Caki2 (cell line): ENCODE data around the gene APAF1. TPM values are rescaled to one million over a fixed set of nuclear protein-coding genes. Genes with fewer than 3 reads are reported as not detected.

Experiments used
- DNase-seq: peaks from one replicate; pipeline ENCODE4 v3.0.0-alpha.2; 2015; ENCODE audit warnings: low read depth
- in situ Hi-C: cut with HindIII; loops from 2 replicates; pipeline ENCODE4 v1.10.0; 2016; ENCODE audit warnings: low sequenced_read_pairs, low pct_unique_long_range_greater_than_20kb, mixed read lengths
- total RNA-seq: library from RNA; depleted of rRNA; stranded (reverse); fragments of >200 nt; shearing (Covaris generic); gene quantifications from 2 replicates; pipeline ENCODE4 v1.2.3, GENCODE V29; 2014; ENCODE audit warnings: low replicate concordance

Gene APAF1
- total RNA-seq, 1 experiment from 2014 or later = 15.2 TPM

GRCh38 chr12:98656289-98657101 lies 11.4 kb downstream of the APAF1 start:
- in situ Hi-C loops = no loop called here
- DNase-seq = no peak

DNA sequence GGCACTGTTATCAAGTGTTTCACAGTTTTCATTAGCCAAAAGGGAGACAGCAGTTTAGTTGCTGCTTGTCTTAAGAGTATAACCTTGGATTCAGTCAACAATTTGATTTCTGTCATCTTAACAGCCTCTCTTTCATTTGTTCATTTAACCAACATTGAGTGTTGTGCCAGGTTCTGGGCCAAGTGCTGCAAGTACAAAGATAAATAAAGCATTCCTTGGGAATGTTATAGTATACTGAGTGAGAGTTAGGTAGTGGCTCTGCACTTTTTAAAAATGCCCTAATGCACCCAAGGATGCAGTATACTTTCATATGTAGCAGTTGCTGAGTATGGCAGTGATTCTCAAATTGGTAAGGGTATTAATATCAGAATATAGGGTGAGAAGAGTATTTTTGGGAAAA lies 15.4 kb downstream of the APAF1 start:
- no peak for DNase-seq
- in situ Hi-C loops = no loop called here

GRCh38 chr12:98669751-98670150 lies 24.7 kb downstream of the APAF1 start:
- DNase-seq = no peak
- in situ Hi-C loops = no loop called here

- in situ Hi-C loops = no loop called here
- DNase-seq = no peak
Observed at GRCh38 chr12:98671459-98671858, 26.4 kb downstream of the APAF1 start.

GRCh38 chr12:98674841-98675240 lies 29.8 kb downstream of the APAF1 start:
- in situ Hi-C loops = no loop called here

GRCh38 chr12:98678236-98678945 lies 33.3 kb downstream of the APAF1 start:
- DNase-seq = no peak
- in situ Hi-C loops = no loop called here

More at GRCh38 chr12:98674841-98675240, 29.8 kb downstream of the APAF1 start:
- DNase-seq = no peak

DNA sequence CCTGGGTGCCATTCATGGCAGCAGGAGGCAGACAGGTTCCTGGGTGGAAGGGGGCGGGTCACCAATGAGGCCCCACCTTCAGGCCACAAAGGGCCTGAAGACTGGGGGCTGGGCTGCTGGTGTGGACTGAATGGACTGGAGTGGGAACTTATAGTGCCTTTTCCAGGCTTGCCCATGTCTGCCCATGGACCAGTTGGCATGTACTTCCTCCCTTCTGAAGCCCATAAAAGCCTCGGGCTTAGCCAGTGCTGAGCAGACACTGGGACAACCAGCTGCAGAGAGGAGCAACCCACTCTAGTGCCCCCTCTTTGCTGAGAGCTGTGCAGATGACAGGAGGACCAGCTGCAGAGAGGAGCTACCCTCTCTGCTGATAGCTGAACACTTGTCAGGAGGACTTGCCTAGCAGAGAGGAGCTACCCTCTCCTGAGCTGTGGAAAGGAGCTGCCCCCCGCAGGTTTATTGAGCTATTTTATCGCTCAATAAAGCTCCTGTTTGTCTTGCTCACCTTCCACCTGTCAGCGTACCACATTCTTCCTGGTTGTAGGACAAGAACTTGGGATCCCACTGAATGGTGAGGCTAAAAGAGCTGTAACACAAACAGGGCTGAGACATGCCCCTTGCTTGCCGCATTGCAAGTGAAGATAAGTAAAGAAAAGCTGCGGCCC lies 34.0 kb downstream of the APAF1 start:
- in situ Hi-C loops = no loop called here
- no peak for DNase-seq

GRCh38 chr12:98679611-98680005 lies 34.5 kb downstream of the APAF1 start:
- in situ Hi-C loops = no loop called here
- DNase-seq = no peak

DNA sequence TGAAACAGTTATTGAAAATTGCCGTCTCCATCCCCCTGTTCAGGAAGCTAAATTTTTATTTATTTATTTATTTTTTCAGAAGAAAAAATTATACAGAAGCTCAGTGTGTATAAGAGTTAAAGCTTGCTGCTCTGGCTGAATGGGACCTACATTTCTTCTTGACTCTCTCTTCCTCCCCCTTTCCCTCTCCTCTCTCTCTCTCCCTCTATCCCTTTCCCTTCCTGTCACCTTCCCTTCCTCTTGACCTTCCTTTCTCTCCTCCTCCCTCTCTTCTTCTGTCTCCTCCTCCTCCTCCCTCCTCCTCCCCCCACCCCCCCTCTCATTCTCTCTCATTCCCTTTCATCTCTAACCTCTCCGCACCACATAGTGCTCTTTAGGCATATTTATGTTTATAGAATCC lies 39.1 kb downstream of the APAF1 start:
- in situ Hi-C loops = no loop called here
- DNase-seq = no peak

GRCh38 chr12:98686603-98687002 lies 41.5 kb downstream of the APAF1 start:
- in situ Hi-C loops = no loop called here
- DNase-seq = no peak

DNA sequence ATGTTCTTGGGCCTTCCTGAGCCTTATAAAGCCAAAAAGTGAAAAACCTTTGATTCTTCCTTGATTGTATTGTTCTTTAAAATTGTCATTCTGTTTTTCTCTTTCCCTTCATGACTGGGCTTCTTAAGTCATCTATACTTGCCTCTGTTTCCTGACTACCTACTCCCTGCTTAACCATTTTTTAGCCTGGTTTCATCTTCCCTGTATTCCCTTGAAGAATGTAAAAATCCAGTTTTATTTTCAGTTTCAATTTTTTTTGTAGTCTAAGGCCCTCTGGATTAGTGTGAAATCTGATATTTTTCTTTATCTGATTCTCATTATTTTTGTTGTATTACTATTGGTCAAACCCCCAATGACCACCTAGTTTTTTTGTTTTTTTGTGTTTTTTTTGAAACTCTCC lies 46.3 kb downstream of the APAF1 start:
- in situ Hi-C loops = no loop called here
- no peak for DNase-seq

GRCh38 chr12:98696036-98696646 lies 51.1 kb downstream of the APAF1 start:
- no peak for DNase-seq
- in situ Hi-C loops = no loop called here

GRCh38 chr12:98697209-98697608 lies 52.1 kb downstream of the APAF1 start:
- no peak for DNase-seq
- in situ Hi-C loops = no loop called here

- DNase-seq = no peak
- in situ Hi-C loops = no loop called here
Observed at GRCh38 chr12:98698603-98699463, 53.7 kb downstream of the APAF1 start.

DNA sequence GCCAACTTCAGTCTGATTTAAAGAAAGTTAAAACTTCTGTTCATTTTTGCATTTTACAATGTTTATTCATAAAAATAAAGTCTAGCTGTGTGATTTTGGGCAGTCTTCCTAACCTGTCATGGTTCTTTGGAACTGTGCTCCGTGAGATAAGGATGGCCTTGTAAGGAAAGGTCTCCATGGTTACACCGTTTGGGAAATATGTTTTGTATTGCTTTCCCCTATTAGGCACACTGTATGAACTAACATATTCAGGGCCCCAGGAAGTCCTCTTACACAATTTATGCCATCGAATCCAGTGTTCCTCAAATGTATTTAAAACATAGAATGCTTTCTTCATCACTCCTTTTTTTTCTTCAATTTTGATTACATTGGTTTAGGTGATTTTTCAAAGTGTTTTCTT lies 54.5 kb downstream of the APAF1 start:
- in situ Hi-C loops = no loop called here
- DNase-seq = no peak

GRCh38 chr12:98701166-98701565 lies 56.1 kb downstream of the APAF1 start:
- in situ Hi-C loops = no loop called here
- no peak for DNase-seq

- DNase-seq = no peak
- in situ Hi-C loops = no loop called here
Observed at GRCh38 chr12:98709022-98709421, 63.9 kb downstream of the APAF1 start.

DNA sequence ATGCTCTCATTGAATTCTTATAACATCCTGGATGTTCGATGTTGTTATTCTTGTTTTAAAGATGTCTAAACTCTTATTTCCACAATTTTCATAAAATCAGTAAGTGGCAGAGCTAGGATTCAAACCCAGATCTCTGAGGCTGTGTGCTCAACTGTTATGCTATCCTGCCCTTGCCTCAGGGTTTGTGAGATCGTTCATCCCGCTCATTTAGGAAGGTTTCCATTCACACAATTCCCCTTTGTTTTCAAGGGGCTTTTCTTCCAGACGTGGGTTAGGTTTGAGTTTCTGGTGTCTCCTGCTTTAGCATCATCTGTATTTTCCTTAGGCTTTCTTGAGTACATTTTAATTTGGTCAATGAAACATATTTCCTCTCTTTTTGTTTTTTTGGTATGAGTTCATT lies 69.3 kb downstream of the APAF1 start:
- no peak for DNase-seq
- in situ Hi-C loops = no loop called here
